MM.1S (cell line): ENCODE results near the gene TMEM35A.

Source experiments
- DNase-seq: peaks from one replicate; pipeline ENCODE4 v3.0.0-alpha.2; 2015
- H2AFZ ChIP-seq: fragments of 300-600 bp; sonication (generic); 2 replicates; pipeline ENCODE4 v1.6.0; 2016; ENCODE audit warnings: antibody characterized with exemption, low read length
- H3F3A ChIP-seq: fragments of 300-600 bp; sonication (generic); 2 replicates; pipeline ENCODE4 v1.6.1; 2016; ENCODE audit warnings: mild to moderate bottlenecking, antibody characterized with exemption, low read length, moderate library complexity, mixed read lengths; ENCODE audit not compliant: insufficient read depth
- H3K27ac ChIP-seq: fragments of 300-600 bp; sonication (generic); 2 replicates; pipeline ENCODE4 v1.5.1; 2016; ENCODE audit warnings: mild to moderate bottlenecking, low read length
- H3K27me3 ChIP-seq: fragments of 300-600 bp; sonication (generic); replicated peaks from 2 replicates; pipeline ENCODE4 v1.6.0; 2016; ENCODE audit warnings: low read length; ENCODE audit not compliant: insufficient read depth
- H3K36me3 ChIP-seq: fragments of 300-600 bp; sonication (generic); replicated peaks from 2 replicates; pipeline ENCODE4 v1.6.1; 2016; ENCODE audit warnings: mild to moderate bottlenecking, low read length, mixed read lengths; ENCODE audit not compliant: insufficient read depth
- H3K4me1 ChIP-seq: fragments of 300-600 bp; sonication (generic); 2 replicates; pipeline ENCODE4 v1.6.1; 2016; ENCODE audit warnings: low read length, mixed read lengths
- H3K4me2 ChIP-seq: fragments of 300-600 bp; sonication (generic); 2 replicates; pipeline ENCODE4 v1.6.0; 2016; ENCODE audit warnings: low read depth, low read length
- H3K4me3 ChIP-seq: fragments of 300-600 bp; sonication (generic); 2 replicates; pipeline ENCODE4 v1.5.1; 2016; ENCODE audit warnings: low read length, mixed read lengths
- H3K79me2 ChIP-seq: fragments of 300-600 bp; sonication (generic); 2 replicates; pipeline ENCODE4 v1.6.1; 2016; ENCODE audit warnings: mixed run types, low read length, mixed read lengths
- H3K9ac ChIP-seq: fragments of 300-600 bp; sonication (generic); 2 replicates; pipeline ENCODE4 v1.6.1; 2016; ENCODE audit warnings: low read length, mixed read lengths
- H3K9me2 ChIP-seq: fragments of 300-600 bp; sonication (generic); replicated peaks from 2 replicates; pipeline ENCODE4 v1.6.1; 2016; ENCODE audit warnings: mild to moderate bottlenecking, low read length, mixed read lengths; ENCODE audit not compliant: insufficient read depth
- H3K9me3 ChIP-seq: fragments of 300-600 bp; sonication (generic); replicated peaks from 2 replicates; pipeline ENCODE4 v1.6.1; 2016; ENCODE audit warnings: mild to moderate bottlenecking, low read length, mixed read lengths; ENCODE audit not compliant: insufficient read depth
- H4K20me1 ChIP-seq: fragments of 300-600 bp; sonication (generic); 2 replicates; pipeline ENCODE4 v1.6.1; 2016; ENCODE audit warnings: mild to moderate bottlenecking, low read length, moderate library complexity, mixed read lengths; ENCODE audit not compliant: insufficient read depth
- CTCF ChIP-seq: fragments of 300-600 bp; sonication (generic); IDR thresholded peaks from 2 replicates; pipeline ENCODE4 v1.5.1; 2016; ENCODE audit warnings: antibody characterized with exemption, low read length, mixed read lengths
- EZH2 ChIP-seq: fragments of 300-600 bp; sonication (generic); optimal IDR thresholded peaks from 2 replicates; pipeline ENCODE3; 2017; ENCODE audit warnings: low read depth, mild to moderate bottlenecking, antibody characterized with exemption, low read length, mixed read lengths
- EZH2phosphoT487 ChIP-seq: fragments of 300-600 bp; sonication (generic); IDR thresholded peaks from 2 replicates; pipeline ENCODE4 v1.6.1; 2018; ENCODE audit warnings: antibody characterized with exemption, low read length

The TMEM35A gene

GRCh38 chrX:101091817-101092216 is 13.1 kb downstream of the TMEM35A start:
- Histone ChIP-seq H3K4me3 (no peak overlapping the region), H3K27ac (no peak overlapping the region), H3K36me3 (no peaks in the 10 kb centered on the region), H3K4me2 (no peak overlapping the region), H2AFZ (no peak overlapping the region), H3K4me1 (no peaks in the 10 kb centered on the region), H3F3A (no peaks in the 10 kb centered on the region), H3K9me3 (no peaks in the 10 kb centered on the region), H3K27me3 (no peaks in the 10 kb centered on the region), H3K9ac (no peak overlapping the region), H3K79me2 (no peaks in the 10 kb centered on the region), H4K20me1 (no peaks in the 10 kb centered on the region), H3K9me2 (no peaks in the 10 kb centered on the region)
- DNase-seq = no peak
- TF ChIP-seq EZH2phosphoT487 (no peak), CTCF (no peak), EZH2 (no peak)

- Histone ChIP-seq H3K27me3 (no peaks in the 10 kb centered on the region), H3K9me3 (no peaks in the 10 kb centered on the region), H3K4me3 (peak within 1 kb of the TSS; percentile 71), H3K4me2 (peak within 1 kb of the TSS; percentile 59), H3K36me3 (no peaks in the 10 kb centered on the region), H4K20me1 (no peaks in the 10 kb centered on the region), H3K9me2 (no peaks in the 10 kb centered on the region), H2AFZ (peak within 1 kb of the TSS; percentile 65), H3K9ac (peak within 1 kb of the TSS; percentile 59), H3K27ac (peak within 1 kb of the TSS; percentile 17; the same call in 1 of the 2 replicates), H3K79me2 (peaks cover 23% of the 10 kb centered on the region), H3K4me1 (0 out of 2 replicates have a peak, but pooled peaks cover 3% of the 10 kb centered on the region), H3F3A (no peaks in the 10 kb centered on the region)
- DNase-seq = peak; percentile 94
- no peak for TF ChIP-seq EZH2
These were observed 19.1 kb downstream of the TMEM35A start, which contains the start of gene CENPI for GRCh38 chrX:101097546-101098453. TSS of gene CENPI (plus strand) at chrX:101098204. CDS start at chrX:101101071, 2,867 bp downstream.

- Histone ChIP-seq H3K36me3 (no peaks in the 10 kb centered on the region), H3K9me2 (no peaks in the 10 kb centered on the region)
These were observed 29.6 kb downstream of the TMEM35A start for GRCh38 chrX:101108284-101108683.

More at GRCh38 chrX:101108284-101108683, 29.6 kb downstream of the TMEM35A start:
- H3K79me2 ChIP-seq = no peaks in the 10 kb centered on the region
- H3K27ac ChIP-seq = no peak overlapping the region
- no peak for DNase-seq
- H3K4me1 ChIP-seq = no peaks in the 10 kb centered on the region
- no peak overlapping the region for H3K9ac ChIP-seq
- no peaks in the 10 kb centered on the region for H4K20me1 ChIP-seq
- H3K4me3 ChIP-seq = no peak overlapping the region
- TF ChIP-seq EZH2phosphoT487 = no peak
- no peak for TF ChIP-seq CTCF
- TF ChIP-seq EZH2 = no peak
- no peak overlapping the region for H3K4me2 ChIP-seq
- no peak overlapping the region for H2AFZ ChIP-seq
- no peaks in the 10 kb centered on the region for H3K9me3 ChIP-seq
- H3F3A ChIP-seq = no peaks in the 10 kb centered on the region
- no peaks in the 10 kb centered on the region for H3K27me3 ChIP-seq
